HG03196 (cell line): ENCODE results near the gene SLC25A41.

Source experiments
- ATAC-seq: cut with Tn5 transposase; IDR thresholded peaks from one replicate; pipeline ENCODE4 v1.9.1; 2021; ENCODE audit not compliant: unreplicated experiment

SLC25A41 gene

DNA sequence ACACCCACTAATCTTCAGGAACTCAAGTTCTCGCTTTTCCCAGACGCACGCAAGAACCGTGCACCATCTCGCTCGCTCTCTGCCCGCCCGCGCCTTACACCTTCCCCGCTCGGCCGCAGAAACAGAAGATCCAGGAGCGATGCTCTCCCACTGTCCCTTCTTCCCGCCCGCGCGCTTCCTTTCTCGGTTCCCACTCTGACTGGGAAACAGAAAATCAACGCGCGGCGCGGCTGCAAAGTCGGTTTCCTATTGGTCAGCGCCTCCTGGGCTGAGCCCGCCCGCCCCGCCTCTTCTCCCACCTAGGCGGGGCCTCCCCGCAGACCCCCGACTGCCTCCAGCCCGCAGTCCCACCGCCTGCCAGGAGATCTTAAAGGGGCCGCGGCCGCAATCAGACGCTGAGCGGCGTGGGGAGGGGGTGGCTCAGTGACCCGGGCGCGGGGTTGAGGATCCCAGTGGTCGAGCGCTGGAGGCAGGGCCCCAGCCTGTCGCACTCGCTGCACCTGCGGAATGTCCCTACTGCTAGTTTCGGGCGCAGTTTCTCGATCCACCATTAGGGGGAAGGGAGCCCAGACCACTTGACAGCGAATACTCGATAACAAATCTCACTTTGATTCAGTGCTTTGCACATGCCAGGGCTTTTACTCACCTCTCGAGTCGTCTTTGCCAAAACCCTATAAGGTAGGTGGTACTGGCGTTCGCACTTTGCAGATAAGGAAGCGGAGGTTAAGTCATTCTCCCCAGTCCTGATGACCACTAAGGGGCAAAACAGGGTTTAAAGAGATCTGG is 26.7 kb upstream of the SLC25A41 start:
- ATAC-seq, result peak; percentile 68

DNA sequence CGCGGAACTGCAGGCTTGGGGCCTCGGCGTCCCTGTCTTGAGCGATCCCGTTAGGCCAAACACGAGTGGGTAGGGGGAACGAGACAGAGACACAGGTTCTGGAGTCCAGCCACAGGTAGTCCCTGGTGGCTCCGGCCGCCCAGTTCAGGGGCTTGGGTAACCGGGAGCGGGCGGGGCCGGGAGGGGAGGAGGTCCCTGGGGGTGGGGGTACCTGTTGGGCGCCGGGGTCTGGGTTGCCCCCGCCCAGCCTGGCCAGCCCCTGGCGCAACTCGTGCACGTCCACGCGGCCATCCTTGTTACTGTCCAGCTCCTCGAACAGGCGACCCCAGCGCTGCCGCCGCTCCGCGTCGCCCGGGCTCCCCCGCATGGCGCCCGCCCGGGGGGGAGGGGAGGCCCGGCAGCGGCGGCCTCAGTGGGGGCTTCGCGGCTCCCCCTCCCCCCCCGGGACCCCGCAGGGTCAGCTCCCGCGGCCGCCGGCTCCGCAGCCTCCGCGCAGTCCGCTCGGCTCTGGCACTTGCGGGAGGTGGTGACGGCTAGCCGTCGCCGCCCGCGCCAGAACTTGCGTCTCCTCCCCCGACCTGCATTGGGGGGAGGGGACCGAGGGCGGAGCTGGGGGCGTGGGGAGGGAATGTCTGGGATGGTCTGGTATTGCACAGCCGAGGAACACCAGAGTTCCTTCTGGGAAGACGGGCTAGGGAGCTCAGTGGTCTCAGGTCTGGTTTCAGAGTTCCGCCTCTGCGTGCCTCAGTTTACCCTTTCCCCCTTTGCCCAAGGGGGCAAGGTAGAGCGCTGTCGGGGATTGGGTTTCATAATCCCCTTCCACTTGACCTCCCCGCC is 25.9 kb upstream of the SLC25A41 start, which contains the start of gene SLC25A23:
TSS of gene SLC25A23 (minus strand) at position 531 of the 837 bp plus-strand sequence. CDS start at position 367, 164 bp downstream.
- ATAC-seq, result peak; percentile 25

DNA sequence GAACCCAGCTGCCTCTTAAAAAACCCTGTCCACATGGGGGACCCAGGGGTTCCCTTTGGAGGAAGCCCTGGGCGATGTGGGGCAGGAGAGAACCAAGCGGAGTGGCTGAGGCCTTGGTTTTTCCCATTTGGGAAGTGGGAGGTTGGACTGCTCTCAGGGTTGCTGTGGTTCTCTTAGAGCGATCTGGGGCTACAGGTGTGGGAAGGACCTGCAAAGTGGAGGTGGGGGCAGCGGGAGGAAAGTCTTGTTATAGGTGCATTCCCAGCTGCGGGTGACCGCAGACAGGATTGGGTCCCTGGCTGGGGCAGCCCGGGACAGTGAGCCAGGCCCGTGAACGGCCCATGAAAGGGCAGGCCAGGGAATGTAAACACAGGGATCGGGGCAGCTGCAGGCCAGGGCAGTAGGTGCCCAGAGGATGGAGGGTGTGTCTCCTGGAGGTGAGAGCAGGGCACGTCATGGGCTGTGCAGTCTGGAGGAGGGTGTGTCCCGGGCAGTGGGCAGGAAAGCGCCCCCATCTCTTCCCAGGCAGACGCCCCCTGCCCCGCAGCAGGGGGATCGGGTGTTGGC is 25.2 kb upstream of the SLC25A41 start:
- no peak for ATAC-seq

DNA sequence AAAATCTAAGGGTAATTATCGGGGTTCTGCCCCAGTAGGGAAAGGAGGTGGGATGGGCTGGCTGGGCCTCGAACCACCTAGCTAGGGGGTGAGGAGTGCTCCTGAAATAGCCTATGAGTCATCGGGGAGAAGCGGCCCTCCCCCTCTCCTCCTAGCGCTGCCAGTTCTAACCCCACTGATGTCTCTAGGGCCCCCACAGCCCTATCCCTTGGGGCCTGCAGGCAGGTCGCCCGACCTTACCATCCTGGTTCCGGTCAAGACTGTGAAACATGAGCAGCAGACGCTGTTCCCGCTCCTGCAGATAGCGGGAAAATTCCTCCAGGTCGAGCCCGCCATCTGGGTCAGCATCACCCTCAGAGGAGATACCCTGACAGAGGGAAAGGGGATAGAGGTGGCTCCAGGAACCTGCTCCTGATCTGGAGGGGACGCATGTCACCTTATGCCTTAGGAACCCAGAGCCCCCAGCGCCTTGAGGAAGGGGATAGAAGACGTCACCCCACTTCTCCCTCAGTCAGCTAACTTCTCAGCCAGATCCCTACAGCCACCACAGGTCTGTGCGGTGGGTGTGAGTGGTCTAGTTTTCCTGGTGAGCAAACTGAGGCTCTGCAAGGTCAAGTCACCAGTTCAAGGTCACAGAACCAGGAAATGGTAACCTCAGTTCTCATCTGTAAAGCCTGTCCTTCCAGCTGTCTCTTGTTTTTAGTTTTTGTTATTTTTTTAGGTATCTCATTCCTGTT is 24.6 kb upstream of the SLC25A41 start:
- no peak for ATAC-seq

DNA sequence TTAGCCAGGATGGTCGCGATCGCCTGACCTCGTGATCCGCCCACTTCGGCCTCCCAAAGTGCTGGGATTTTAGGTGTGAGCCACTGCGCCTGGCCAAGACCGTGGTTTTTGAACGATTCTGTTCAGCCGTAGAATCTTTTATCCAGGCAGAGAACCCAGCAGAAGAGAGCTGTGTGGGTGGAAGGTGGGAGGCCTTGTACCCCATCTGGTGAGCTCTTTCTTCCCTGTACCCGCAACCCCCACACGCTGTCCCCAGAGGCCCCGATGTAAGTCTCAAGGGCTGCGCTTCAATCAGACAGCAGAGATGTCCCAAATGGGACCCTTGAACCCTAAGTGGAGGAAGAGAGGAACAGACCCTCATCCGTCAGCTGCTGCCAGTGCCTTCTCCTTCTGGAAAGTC is 22.4 kb upstream of the SLC25A41 start:
- ATAC-seq, result no peak

DNA sequence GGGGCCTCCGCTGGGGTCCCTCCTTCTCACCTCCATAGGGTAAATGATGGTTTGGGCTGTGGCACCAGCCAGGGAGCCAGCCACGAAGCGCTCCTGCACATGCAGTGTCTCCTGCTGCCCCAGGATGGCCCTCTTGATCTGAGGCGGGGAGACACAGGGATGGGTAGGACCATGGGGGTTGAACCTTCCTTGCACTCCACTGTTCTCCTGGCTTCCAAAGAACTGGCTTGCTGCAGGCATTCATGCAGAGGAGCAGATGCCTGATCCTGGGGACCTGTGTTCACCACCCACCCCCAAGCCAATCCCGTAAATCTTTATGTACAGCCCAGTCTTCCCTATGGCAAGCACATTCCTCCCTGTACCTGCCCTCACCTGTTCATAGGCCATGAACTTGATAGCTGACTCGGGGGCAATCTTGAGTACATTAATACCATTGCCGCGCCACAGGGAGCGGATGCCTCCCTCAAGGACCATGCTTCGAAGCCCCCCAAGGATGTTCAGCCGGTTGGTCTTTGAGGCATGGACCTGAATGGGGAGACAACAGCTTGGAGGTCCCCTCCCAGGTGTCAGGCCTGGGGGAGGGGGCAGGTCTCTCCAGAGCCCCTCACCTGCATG is 20.5 kb upstream of the SLC25A41 start:
- ATAC-seq, result no peak

DNA sequence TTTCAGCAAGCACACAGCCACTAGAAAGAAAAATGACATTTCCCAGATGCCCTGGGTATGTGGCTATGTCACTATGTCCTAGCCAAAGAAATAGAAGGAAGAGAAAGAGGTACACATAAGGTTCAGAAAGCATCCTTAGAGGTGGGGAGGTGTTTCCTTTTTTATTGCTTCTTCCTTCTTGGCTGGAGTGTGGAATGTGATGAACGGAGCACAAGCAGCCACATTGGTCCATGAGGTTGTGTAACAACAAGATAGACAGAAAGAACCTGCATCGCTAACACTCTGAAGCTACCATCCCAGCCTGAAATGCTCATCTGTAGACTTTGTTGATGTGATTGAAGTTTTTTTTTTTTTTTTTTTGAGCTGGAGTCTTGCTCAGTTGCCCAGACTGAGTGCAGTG is 19.3 kb upstream of the SLC25A41 start:
- ATAC-seq, result no peak

DNA sequence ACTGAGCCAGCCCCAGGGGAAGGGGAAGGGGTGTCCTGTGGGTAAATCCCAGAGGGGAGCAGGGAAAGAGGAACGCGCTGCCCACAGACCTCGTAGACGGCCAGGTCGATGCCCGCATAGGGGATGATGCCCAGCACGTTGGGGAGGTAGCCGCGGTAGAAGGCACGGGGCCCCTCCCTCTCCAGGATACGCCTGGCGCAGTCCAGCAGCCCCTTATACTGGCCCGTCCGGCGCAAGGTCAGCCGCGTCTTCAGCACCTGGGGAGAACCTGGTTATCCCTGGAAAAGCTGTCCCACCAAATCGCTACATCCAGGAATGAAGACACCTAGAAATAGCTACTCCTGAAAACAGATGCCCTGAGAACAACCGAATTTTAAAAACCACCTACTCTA is 18.7 kb upstream of the SLC25A41 start:
- ATAC-seq, result no peak

DNA sequence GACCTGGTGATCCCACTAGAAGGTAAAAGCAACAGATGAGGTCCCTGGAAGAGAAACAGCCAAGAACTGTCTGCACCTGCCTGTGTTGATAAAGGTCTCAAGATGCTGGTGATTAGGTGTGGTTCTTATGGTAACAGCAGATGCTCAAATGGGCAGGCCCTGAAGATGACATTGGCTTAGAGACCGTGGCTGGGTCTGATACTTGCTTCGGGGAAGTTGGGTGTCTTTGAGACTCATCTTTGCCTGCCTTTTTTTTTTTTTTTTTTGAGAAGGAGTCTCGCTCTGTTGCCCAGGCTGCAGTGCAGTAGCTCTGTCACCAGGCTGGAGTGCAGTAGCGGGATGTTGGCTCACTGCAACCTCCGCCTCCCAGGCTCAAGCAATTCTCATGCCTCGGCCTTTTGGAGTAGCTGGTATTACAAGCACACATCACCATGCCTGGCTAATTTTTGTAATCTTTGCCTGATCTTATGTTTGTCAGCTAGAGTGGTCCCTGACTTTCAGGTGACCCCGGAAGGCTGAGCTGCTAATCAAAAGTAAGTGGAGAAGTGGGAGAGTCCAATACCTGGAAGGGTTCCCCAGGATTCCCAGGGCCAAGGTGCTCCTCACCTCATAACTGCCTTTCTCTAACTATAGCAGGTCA is 18.1 kb upstream of the SLC25A41 start:
- ATAC-seq, result no peak

DNA sequence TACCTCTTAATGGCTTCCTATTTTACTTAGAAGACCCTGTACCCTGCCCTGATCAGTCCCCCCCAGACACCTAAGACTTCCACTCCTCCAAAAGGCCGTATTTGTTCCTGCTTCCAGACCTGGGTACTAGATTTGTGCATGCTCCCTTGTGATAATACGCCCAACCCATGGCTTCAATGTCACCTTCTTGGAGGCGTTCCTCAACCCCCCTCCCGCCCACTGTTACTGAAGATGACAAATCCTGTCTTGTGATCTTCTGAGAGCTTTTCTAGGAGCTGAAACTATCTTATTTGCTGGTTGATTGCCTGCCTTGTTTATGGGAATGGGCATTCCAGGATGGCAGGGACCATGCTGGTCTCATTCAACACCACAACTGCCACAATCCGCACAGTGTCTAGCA is 16.6 kb upstream of the SLC25A41 start:
- no peak for ATAC-seq

DNA sequence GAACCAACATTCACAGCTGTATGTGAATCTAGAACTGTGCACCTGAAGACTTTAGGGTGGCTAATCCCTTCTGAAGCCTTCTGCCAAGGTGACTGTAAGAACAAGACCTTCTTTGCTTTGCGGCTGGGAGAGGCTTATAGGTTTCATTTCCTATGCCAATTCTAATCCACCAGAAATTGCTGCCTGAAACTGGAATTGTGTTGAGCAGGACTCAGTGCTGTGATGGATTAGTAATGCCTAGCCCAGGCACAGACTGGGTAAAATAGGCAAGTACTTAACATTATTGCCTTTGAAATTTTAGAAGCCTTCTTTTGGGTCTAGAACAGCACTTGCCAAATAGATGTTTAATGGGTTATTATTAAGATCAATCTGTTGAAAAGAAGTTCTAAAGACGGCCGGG is 14.5 kb upstream of the SLC25A41 start:
- no peak for ATAC-seq

DNA sequence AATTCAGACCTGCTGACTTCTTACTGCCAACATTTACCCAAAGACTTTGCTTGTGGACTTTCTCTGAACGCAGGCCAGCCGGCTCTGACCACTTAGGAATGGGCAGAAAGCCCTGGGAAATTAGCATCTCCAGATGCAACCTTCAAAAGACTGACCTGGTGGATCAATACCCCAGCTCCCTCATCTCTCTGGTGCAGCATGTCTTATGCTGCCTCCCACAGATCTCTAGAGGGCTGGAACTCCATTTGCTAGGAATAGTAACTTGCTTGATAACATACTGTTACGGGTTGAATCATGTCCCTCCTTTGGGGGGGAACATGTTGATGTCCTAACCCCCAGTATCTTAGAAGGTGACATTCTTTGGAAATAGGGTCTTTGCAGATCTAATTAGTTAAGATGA is 12.9 kb upstream of the SLC25A41 start:
- no peak for ATAC-seq

DNA sequence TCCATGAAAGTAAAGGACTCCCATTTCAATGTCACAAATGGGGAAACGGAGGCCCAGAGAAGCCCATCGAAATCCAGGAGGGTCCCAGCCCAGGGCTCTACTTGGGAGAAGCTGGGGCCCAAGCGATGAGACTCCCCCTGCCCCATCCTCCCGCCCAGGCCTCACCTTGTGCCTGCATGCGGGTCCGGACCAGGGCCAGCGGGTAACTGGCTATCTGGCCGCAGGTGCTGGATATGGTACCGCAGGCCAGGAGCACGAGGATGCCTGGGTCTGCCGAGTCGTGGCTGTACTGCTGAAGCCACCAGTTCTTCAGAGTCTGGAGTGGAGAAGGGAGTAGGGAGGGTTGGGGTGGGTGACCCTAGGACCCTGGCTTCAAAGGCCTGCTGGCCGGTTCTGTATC is 10.4 kb upstream of the SLC25A41 start:
- no peak for ATAC-seq

DNA sequence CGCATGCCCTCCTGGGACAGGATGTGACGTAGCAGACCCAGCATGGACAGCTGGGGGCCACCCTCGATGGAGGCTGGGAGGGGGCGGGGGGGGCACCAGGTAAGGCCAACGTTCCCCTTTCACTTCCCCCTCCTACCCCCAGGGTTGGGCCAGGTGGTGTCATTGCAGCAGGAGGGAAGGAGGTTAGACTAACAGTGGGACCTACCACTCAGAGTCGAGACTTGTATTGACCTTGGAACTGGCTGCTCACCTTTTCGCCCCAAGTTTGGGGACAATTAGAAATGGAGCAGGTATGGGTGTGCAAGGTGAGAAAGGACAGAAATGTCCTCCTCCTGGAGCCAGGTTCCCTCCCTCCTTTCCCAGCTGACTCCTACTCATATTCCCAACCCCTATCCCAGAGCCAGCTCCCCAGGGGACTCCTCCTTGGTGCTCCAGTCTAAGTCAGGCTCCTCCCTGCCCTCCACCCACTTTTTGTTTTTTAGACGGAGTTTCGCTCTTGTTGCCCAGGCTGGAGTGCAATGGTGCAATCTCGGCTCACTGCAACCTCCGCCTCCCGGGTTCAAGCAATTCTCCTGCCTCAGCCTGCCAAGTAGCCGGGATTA is 8.6 kb upstream of the SLC25A41 start:
- no peak for ATAC-seq

DNA sequence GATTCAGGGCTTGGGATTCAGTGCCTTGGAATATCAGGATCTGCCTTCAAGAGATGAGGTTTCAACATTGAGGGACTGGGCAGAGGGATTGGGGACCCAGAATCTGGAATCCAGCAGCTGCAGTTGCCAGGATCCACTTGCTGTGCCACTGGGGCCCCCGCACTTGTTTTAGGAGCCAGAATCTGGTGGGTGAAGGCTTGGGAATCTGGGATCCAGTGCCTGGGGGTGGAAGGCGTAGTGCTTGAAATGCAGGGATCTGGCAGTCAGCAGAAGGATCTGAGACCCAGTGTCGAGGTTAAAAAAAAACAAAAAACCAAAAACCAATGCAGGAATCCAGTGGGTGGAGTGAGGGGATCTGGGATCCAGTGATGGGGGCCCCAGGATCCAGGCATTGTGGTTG is 7.3 kb upstream of the SLC25A41 start:
- ATAC-seq, result no peak

DNA sequence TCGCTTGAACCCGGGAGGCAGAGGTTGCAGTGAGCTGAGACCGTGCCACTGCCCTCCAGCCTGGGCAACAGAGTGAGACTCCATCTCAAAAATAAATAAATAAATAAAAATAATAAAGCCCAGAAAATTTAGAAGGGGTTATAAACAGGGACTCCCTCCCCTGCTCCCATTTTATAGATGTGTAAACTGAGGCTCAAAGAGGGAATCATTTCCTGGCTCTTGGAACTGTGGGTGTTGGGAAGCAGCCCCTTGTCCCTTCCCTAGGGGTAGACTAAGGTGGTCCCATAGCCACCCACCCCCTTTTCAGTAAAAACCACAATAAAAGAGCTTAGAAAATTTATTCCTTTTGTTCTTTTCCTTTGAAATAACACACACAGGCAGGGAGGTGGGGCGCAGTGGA is 6.2 kb upstream of the SLC25A41 start:
- ATAC-seq, result no peak

DNA sequence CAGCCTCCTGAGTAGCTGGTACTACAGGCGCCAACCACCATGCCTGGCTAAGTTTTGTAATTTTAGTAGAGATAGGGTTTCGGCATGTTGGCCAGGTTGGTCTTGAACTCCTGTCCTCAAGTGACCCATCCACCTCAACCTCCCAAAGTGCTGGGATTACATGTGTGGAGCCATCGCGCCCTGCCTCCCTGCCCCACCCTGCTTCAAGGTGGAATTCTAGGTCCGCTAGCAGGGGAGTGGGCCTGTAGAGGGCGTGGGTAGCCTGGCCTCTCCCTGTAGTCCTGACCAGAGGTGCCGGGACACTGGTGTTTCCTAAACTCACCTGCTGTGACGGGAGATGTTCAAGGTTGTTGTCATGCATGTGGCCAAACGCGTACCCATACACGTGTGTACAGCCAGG is 398 bp downstream of the SLC25A41 start:
- ATAC-seq, result no peak

DNA sequence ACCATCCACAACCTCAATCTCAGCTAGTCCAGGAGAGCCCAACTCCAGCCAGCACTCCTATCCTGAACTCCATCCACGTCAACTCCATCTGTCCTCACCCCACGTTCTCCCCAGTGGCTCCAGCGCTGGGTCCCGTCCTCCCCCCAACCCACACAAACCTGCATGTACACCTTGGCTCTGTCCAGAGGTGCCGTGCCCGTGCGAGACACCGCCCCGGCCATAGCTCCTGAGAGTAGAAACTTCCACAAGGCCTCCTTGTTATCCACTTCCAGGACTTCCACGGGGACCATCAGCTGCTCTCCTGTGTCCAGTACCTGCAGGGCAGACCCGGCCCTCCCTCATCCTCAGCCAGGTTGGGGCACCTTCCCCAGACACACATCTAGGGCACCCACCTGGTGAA is 1.7 kb downstream of the SLC25A41 start:
- no peak for ATAC-seq

DNA sequence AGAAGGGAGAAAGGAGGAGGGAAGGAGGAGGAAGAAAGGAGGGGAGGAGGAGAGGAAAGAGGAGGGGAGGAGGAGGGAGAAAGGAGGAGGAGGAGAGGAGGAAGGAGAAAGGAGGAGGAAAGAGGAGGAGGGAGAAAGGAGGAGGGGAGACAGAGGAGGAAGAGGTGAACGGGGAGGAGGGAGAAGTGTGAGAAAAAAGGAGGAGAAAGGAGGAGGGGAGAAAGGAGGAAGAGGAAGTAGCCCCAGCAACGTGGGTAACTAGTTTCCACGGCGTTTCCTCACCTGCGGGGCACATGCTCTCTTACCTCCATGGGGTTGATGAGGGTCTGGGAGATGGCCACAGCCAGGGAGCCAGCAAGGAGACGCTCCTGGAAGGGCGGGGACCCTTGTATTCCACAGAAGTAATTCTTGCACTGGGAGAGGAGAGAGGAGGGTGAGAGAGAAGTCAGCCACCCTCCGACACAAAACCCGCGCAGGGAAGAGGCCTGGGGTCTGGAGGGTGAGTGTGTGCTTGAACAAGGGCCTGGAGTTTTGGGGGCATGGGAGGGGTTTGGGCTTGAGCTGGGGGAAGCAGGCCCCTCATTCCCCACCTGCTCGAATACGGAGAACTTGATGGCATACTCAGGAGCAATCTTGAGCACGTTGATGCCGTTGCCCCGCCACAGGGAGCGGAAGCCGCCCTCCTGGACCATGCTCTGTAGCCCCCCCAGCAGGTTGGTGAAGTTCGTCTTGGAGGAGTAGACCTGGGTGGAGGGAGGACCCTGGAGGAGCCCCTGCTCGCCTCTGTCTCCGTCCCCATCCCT is 3.9 kb downstream of the SLC25A41 start:
- no peak for ATAC-seq
